ENCODE results near the gene DNAI1. TPM values are rescaled to one million over a fixed set of nuclear protein-coding genes. Genes with fewer than 3 reads are reported as not detected.

DNAI1 gene
- total and polyA plus RNA-seq, 2 of the 13 experiments (the other 11 are each of a cell fraction or from before 2014, with no cell fraction given), result not detected

DNA sequence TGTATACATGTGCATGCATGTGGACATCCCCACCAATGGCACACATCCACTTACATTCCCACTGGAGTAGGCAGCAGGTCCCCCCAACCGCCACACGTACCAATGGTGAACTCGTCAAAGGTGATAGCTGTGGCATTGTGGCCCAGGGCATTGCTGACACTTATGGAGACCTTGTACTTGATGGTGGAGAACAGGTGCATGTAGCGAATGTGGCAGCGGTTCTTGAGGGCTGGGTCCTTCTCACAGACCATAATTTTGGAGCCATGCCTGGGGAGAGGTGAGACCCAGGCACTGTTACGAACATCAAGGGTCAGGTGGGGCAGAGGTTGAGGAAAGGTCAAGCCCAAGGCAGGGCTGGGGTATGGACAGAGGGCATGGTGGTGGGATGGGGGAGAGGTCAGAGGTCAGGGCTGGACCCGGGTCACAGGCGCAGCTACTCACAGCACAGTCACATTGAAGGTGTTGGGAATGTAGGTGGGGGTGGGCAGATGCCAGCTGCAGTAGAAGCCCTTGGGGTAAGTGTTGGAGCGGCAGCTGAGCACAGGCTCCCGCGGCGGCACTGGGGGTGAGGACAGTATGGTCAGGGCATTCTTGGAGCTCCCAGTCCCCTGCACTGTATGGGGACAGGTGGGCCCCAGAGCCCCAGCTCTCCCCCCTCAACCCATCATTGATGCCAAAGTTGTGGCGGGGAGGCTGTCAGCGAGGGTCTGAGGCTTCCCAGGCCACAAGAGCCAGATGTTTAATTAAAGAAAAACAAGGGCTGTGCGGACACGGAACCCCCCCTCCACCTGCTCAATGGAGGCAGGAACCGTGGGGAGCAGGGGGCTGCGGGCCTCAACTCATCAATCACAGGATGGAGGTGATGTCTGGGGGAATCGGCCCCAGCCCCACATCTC, 99.1 kb downstream of the DNAI1 start:
- Histone ChIP-seq H3K36me3 (replicated peaks in 1 of 2; ENCODE audit: control insufficient read depth in 1 of 2, insufficient read depth in 2 of 2, low read length in 2 of 2) (no peaks in the 10 kb centered on the region), H3K4me3 (replicated peaks in 1 of 3; ENCODE audit: insufficient read depth in 1 of 3, low read depth in 2 of 3, low read length in 3 of 3) (no peak overlapping the region), H4K20me1 (ENCODE audit: insufficient read depth, low read length) (peaks cover 2% of the 10 kb centered on the region; the same call in 1 of the 2 replicates), H2AFZ (ENCODE audit: low read length) (no peak overlapping the region), H3K9me3 (ENCODE audit: low read length) (no peaks in the 10 kb centered on the region), H3K79me2 (ENCODE audit: insufficient read depth, low read length) (no peaks in the 10 kb centered on the region), H3K27me3 (ENCODE audit: control insufficient read depth in 1 of 2, insufficient read depth in 2 of 2, low read length in 2 of 2) (peaks cover 7 to 56% of the 10 kb centered on the region in 2 experiments; a peak in 3 of 5 replicates), H3K9ac (ENCODE audit: insufficient read depth, low read depth, low read length) (no peak overlapping the region), H3K27ac (ENCODE audit: extremely low read length, insufficient read depth, low read length) (no peak overlapping the region), H3K4me2 (ENCODE audit: low read depth, low read length) (no peak overlapping the region), H3K4me1 (ENCODE audit: insufficient read depth, low read length) (peaks cover 28% of the 10 kb centered on the region)
- ATAC-seq, result no peak
- in situ Hi-C loops (cut with HindIII; ENCODE audit: extremely low pct_ligation_motif_present, low pct_unique_long_range_greater_than_20kb), result no loop called here
- CTCF ChIA-PET (ENCODE audit: low intra/inter-chr PET ratio, low total read pairs), result no interaction called here
- no peak for TF ChIP-seq ZMYM4 (CRISPR knock-in tag; IDR thresholded peaks at IDR 0.05)
- TF ChIP-seq ZNF20 (CRISPR knock-in tag; IDR thresholded peaks at IDR 0.05), result no peak
- TF ChIP-seq, protein P1, sequence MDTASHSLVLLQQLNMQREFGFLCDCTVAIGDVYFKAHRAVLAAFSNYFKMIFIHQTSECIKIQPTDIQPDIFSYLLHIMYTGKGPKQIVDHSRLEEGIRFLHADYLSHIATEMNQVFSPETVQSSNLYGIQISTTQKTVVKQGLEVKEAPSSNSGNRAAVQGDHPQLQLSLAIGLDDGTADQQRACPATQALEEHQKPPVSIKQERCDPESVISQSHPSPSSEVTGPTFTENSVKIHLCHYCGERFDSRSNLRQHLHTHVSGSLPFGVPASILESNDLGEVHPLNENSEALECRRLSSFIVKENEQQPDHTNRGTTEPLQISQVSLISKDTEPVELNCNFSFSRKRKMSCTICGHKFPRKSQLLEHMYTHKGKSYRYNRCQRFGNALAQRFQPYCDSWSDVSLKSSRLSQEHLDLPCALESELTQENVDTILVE (CRISPR knock-in tag; IDR thresholded peaks at IDR 0.05), result no peak
- no peak for TF ChIP-seq ZSCAN20 (CRISPR knock-in tag; IDR thresholded peaks at IDR 0.05; ENCODE audit: borderline replicate concordance)
- TF ChIP-seq, protein P2, sequence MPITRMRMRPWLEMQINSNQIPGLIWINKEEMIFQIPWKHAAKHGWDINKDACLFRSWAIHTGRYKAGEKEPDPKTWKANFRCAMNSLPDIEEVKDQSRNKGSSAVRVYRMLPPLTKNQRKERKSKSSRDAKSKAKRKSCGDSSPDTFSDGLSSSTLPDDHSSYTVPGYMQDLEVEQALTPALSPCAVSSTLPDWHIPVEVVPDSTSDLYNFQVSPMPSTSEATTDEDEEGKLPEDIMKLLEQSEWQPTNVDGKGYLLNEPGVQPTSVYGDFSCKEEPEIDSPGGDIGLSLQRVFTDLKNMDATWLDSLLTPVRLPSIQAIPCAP (CRISPR knock-in tag; IDR thresholded peaks at IDR 0.05; ENCODE audit: low read depth), result no peak
- TF ChIP-seq ZNF780A (CRISPR knock-in tag; IDR thresholded peaks at IDR 0.05), result no peak
- DNase-seq (ENCODE audit: low spot score), result no peak
- 27% methylated on average over 11 of the region's 19 CpGs for WGBS (ENCODE audit: low lambda C conversion rate)
- POLR2A ChIA-PET, result no interaction called here
- no TSS peak for BruUV-seq (replicated peaks)
- FAIRE-seq, result no peak
- intact Hi-C loops (cut with micrococcal nuclease; ENCODE audit: unreplicated experiment), result no loop called here

Measured in HepG2 (cell line).